H1 (cell line): ENCODE results near the gene GPR12. TPM values are rescaled to one million over a fixed set of nuclear protein-coding genes. Genes with fewer than 3 reads are reported as not detected.

Source experiments
- CTCF ChIA-PET: fragments of 300-600 bp; sonication (Branson Sonifier 250); formaldehyde crosslinking; loops from one replicate; lab custom pipeline; 2021; ENCODE audit not compliant: partially characterized antibody; lab: Charles Lee
- POLR2A ChIA-PET: fragments of 300-600 bp; sonication (Branson Sonifier 250); formaldehyde crosslinking; loops from one replicate; lab custom pipeline; 2021; ENCODE audit warnings: inconsistent platforms; ENCODE audit not compliant: partially characterized antibody; lab: Charles Lee
- DNase-seq, 2 experiments: peaks; one replicate each; pipeline versions ENCODE4 v3.0.0 to v3.0.0-alpha.2; 2010 to 2022; ENCODE audit warnings: low spot score in 2 of 2, low read depth in 1 of 2, mixed read lengths in 1 of 2
- FAIRE-seq: peaks from 2 replicates; lab custom pipeline; 2011; peaks lifted over from hg19 to GRCh38; lab: Jason Lieb, UNC
- H2AFZ ChIP-seq: 2 replicates; pipeline ENCODE4 v1.8.1; 2012; ENCODE audit warnings: low read length, inconsistent platforms
- H2AK5ac ChIP-seq: 2 replicates; pipeline ENCODE4 v1.6.1; 2013; ENCODE audit warnings: low read depth, low read length
- H2BK120ac ChIP-seq: replicated peaks from 2 replicates; pipeline ENCODE3; 2013; ENCODE audit warnings: low read depth, low read length, inconsistent platforms
- H2BK12ac ChIP-seq: 2 replicates; pipeline ENCODE4 v1.6.1; 2013; ENCODE audit warnings: low read depth, low read length
- H2BK15ac ChIP-seq: 2 replicates; pipeline ENCODE4 v1.6.1; 2013; ENCODE audit warnings: low read length
- H2BK20ac ChIP-seq: 2 replicates; pipeline ENCODE4 v1.6.1; 2013; ENCODE audit warnings: low read length
- H2BK5ac ChIP-seq: 2 replicates; pipeline ENCODE4 v1.6.1; 2013; ENCODE audit warnings: low read depth, low read length
- H3K14ac ChIP-seq: 2 replicates; pipeline ENCODE4 v1.6.1; 2013; ENCODE audit warnings: inconsistent platforms; ENCODE audit not compliant: insufficient read length
- H3K18ac ChIP-seq: 2 replicates; pipeline ENCODE4 v1.6.1; 2013; ENCODE audit warnings: low read length; ENCODE audit errors: extremely low read depth
- H3K23ac ChIP-seq: 2 replicates; pipeline ENCODE4 v1.6.1; 2013; ENCODE audit warnings: inconsistent platforms; ENCODE audit not compliant: insufficient read length
- H3K23me2 ChIP-seq: 2 replicates; pipeline ENCODE4 v1.6.1; 2013; ENCODE audit warnings: low read depth, low read length
- H3K27ac ChIP-seq: 2 replicates; pipeline ENCODE4 v1.6.1; 2011; ENCODE audit warnings: low read depth, low read length, inconsistent platforms
- H3K27me3 ChIP-seq, 4 experiments: replicated peaks in 1 of 4; 1 replicate in 1 of 4; 2 replicates in 3 of 4; pipeline versions ENCODE4 v1.6.1 to v1.8.1; 2011 to 2013; ENCODE audit warnings: low read length in 3 of 4, mild to moderate bottlenecking in 3 of 4, inconsistent platforms in 2 of 4, mixed read lengths in 2 of 4, moderate library complexity in 1 of 4; ENCODE audit not compliant: control insufficient read depth in 3 of 4, insufficient read depth in 3 of 4; ENCODE audit errors: extremely low read depth in 1 of 4
- H3K36me3 ChIP-seq, 4 experiments: 2 replicates each; pipeline versions ENCODE4 v1.6.1 to v1.8.1; 2011 to 2013; ENCODE audit warnings: mild to moderate bottlenecking in 4 of 4, low read length in 3 of 4, moderate library complexity in 2 of 4, control low read depth in 1 of 4, inconsistent platforms in 1 of 4; ENCODE audit not compliant: insufficient read depth in 4 of 4, control insufficient read depth in 2 of 4
- H3K4ac ChIP-seq: replicated peaks from 2 replicates; pipeline ENCODE3; 2013; ENCODE audit warnings: low read length, low read depth, mixed read lengths, inconsistent platforms; ENCODE audit not compliant: insufficient read length
- H3K4me1 ChIP-seq, 4 experiments: replicated peaks in 1 of 4; 1 replicate in 1 of 4; 2 replicates in 3 of 4; pipeline versions ENCODE4 v1.6.1 to v1.8.1; 2011 to 2013; ENCODE audit warnings: low read length in 3 of 4, inconsistent platforms in 2 of 4, mixed read lengths in 1 of 4; ENCODE audit not compliant: insufficient read depth in 4 of 4, control insufficient read depth in 3 of 4
- H3K4me2 ChIP-seq, 2 experiments: 2 replicates each; pipeline versions ENCODE4 v1.6.1 to v1.8.1; 2011 to 2013; ENCODE audit warnings: low read depth in 2 of 2, low read length in 2 of 2, control low read depth in 1 of 2, inconsistent platforms in 1 of 2, mild to moderate bottlenecking in 1 of 2; ENCODE audit not compliant: insufficient read depth in 1 of 2
- H3K4me3 ChIP-seq, 4 experiments: fragments of 200-600, 300-600 bp in 1 of 4; sonication (generic), shearing (Covaris generic), sonication (Bioruptor Twin) in 1 of 4; 2 replicates each; pipeline versions ENCODE4 v1.5.1 to v1.8.1; 2011 to 2016; ENCODE audit warnings: low read length in 4 of 4, low read depth in 3 of 4, control low read depth in 2 of 4, inconsistent platforms in 2 of 4, mild to moderate bottlenecking in 2 of 4, mixed read lengths in 1 of 4, moderate library complexity in 1 of 4; ENCODE audit not compliant: insufficient read depth in 2 of 4; ENCODE audit errors: extremely low read depth in 1 of 4
- H3K56ac ChIP-seq: replicated peaks from 2 replicates; pipeline ENCODE3; 2013; ENCODE audit warnings: low read depth, mild to moderate bottlenecking, mixed read lengths, low read length, inconsistent platforms; ENCODE audit not compliant: insufficient read length
- H3K79me1 ChIP-seq: 2 replicates; pipeline ENCODE4 v1.6.1; 2013; ENCODE audit warnings: low read depth, low read length, control low read depth
- H3K79me2 ChIP-seq, 2 experiments: 2 replicates each; pipeline versions ENCODE4 v1.6.1 to v1.8.1; 2012 to 2013; ENCODE audit warnings: low read length in 2 of 2, mild to moderate bottlenecking in 2 of 2, inconsistent platforms in 1 of 2; ENCODE audit not compliant: insufficient read depth in 2 of 2, control insufficient read depth in 1 of 2
- H3K9ac ChIP-seq, 4 experiments: replicated peaks in 1 of 4; 1 replicate in 1 of 4; 2 replicates in 3 of 4; pipeline versions ENCODE4 v1.6.1 to v1.8.1; 2011 to 2013; ENCODE audit warnings: low read depth in 3 of 4, low read length in 3 of 4, control low read depth in 2 of 4, mild to moderate bottlenecking in 2 of 4, moderate library complexity in 2 of 4, inconsistent platforms in 1 of 4; ENCODE audit errors: extremely low read depth in 1 of 4
- H3K9me3 ChIP-seq, 2 experiments: 2 replicates each; pipeline versions ENCODE4 v1.6.1 to v1.8.1; 2012 to 2013; ENCODE audit warnings: mild to moderate bottlenecking in 2 of 2, moderate library complexity in 2 of 2, control low read depth in 1 of 2, inconsistent platforms in 1 of 2, low read depth in 1 of 2, low read length in 1 of 2, mixed read lengths in 1 of 2; ENCODE audit not compliant: insufficient read depth in 2 of 2
- H4K20me1 ChIP-seq, 2 experiments: replicated peaks in 1 of 2; 2 replicates each; pipeline versions ENCODE3 to v1.8.1; 2011 to 2013; ENCODE audit warnings: inconsistent platforms in 2 of 2, low read length in 2 of 2, mild to moderate bottlenecking in 1 of 2; ENCODE audit not compliant: insufficient read depth in 2 of 2, control insufficient read depth in 1 of 2
- H4K5ac ChIP-seq: 2 replicates; pipeline ENCODE4 v1.6.1; 2013; ENCODE audit warnings: low read length, low read depth, mixed read lengths, inconsistent platforms; ENCODE audit not compliant: insufficient read length
- H4K8ac ChIP-seq: 2 replicates; pipeline ENCODE4 v1.8.0; 2013; ENCODE audit warnings: mild to moderate bottlenecking, moderate library complexity, low read length, inconsistent platforms; ENCODE audit not compliant: insufficient read depth; ENCODE audit errors: extremely low read depth
- H4K91ac ChIP-seq: replicated peaks from 2 replicates; pipeline ENCODE3; 2013; ENCODE audit warnings: low read length, mixed read lengths, inconsistent platforms; ENCODE audit not compliant: insufficient read length
- JUN ChIP-seq: IDR thresholded peaks from 2 replicates; pipeline ENCODE4 v1.6.1; 2011; ENCODE audit warnings: low read depth, mild to moderate bottlenecking, improper control_type of control experiment, low read length
- NRF1 ChIP-seq: IDR thresholded peaks from 2 replicates; pipeline ENCODE4 v1.6.1; 2011; ENCODE audit warnings: mild to moderate bottlenecking, low read depth, low read length, improper control_type of control experiment
- POLR2A ChIP-seq, 2 experiments: IDR thresholded peaks; 1 replicate in 1 of 2; 2 replicates in 1 of 2; pipeline ENCODE4 v1.6.1; 2011; ENCODE audit warnings: low read depth in 2 of 2, low read length in 2 of 2, mild to moderate bottlenecking in 2 of 2; ENCODE audit errors: control extremely low read depth in 1 of 2
- RFX5 ChIP-seq: IDR thresholded peaks from 2 replicates; pipeline ENCODE4 v1.6.1; 2011; ENCODE audit warnings: low read depth, low read length, improper control_type of control experiment, borderline replicate concordance
- SP4 ChIP-seq: IDR thresholded peaks from 2 replicates; pipeline ENCODE4 v1.6.1; 2012; ENCODE audit warnings: low read length, inconsistent platforms
- TAF1 ChIP-seq: IDR thresholded peaks from 2 replicates; pipeline ENCODE4 v1.6.1; 2011; ENCODE audit warnings: mild to moderate bottlenecking, low read depth, low read length
- TAF7 ChIP-seq: optimal IDR thresholded peaks from 2 replicates; pipeline ENCODE3; 2011; ENCODE audit warnings: low read depth, mild to moderate bottlenecking, inconsistent platforms, low read length, moderate library complexity, borderline replicate concordance
- ZNF274 ChIP-seq: IDR thresholded peaks from 2 replicates; pipeline ENCODE4 v1.7.0; 2012; ENCODE audit warnings: low read length, borderline replicate concordance; ENCODE audit errors: extremely low read depth
- polyA plus RNA-seq, 7 experiments: library from polyadenylated mRNA; depleted of rRNA in 3 of 7; stranded (reverse) in 5 of 7; unstranded in 2 of 7; fragments of >200 nt in 5 of 7; fragments of 200-250 nt in 2 of 7; gene quantifications; 1 replicate in 5 of 7; 2 replicates in 1 of 7; 4 replicates in 1 of 7; pipeline versions ENCODE4 v1.2.1 to v1.2.3, GENCODE V29; 2011 to 2013; ENCODE audit warnings: missing spikeins in 2 of 7, mixed read lengths in 2 of 7
- total RNA-seq: library from RNA; stranded (reverse); fragmentation: NEBNext Ultra II Directional; extraction: Animal tissue kit (Norgen Biotek cat#: 25700); gene quantifications from 2 replicates; pipeline ENCODE4 v1.2.1, GENCODE V29; 2021
- TF ChIP-seq, protein P1 (sequence below): IDR thresholded peaks from 2 replicates; pipeline ENCODE4 v1.6.1; 2012; ENCODE audit warnings: inconsistent platforms
- TF ChIP-seq, protein P2 (sequence below): IDR thresholded peaks from 2 replicates; pipeline ENCODE4 v1.6.1; 2011; ENCODE audit warnings: low read length, improper control_type of control experiment

Gene GPR12
- total and polyA plus RNA-seq, 2 of the 8 experiments (the other 6 are each of a cell fraction or from before 2014, with no cell fraction given) = 0.15 to 0.27 TPM

DNA sequence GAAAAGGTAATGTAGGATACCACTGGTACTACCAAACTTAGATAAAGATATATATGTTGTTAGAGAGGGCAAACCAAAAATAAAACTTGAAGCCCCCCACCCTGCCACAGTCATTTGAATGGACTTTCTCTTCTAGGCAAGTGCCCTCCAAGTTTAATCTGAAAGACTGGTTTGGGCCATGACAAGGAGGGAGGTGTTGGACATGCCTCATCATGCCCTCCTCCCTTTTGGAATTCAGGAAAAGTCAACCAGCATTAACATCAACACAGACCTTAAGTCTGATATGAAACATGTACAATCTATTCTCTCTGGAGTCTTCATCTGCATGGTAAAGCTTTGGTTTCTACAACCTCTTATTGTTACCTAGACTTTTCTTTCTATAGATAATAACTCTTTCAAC lies 46.3 kb upstream of the GPR12 start:
- H3K4me2 ChIP-seq = no peak overlapping the region
- no peak overlapping the region for H3K27ac ChIP-seq
- H2BK15ac ChIP-seq = no peak overlapping the region
- H2AFZ ChIP-seq = no peak overlapping the region
- H3K18ac ChIP-seq = no peak overlapping the region
- H2BK120ac ChIP-seq = no peak overlapping the region
- DNase-seq (no peak), FAIRE-seq (no peak)
- no peak overlapping the region for H2BK5ac ChIP-seq
- H4K5ac ChIP-seq = no peak overlapping the region
- no peaks in the 10 kb centered on the region for H3K27me3 ChIP-seq
- no peak overlapping the region for H3K23ac ChIP-seq
- H2BK12ac ChIP-seq = no peak overlapping the region
- no peak overlapping the region for H3K4ac ChIP-seq
- ChIA-PET POLR2A (no interaction called here), CTCF (no interaction called here)
- H4K91ac ChIP-seq = no peak overlapping the region
- H3K4me1 ChIP-seq = peaks cover 0 to 5% (median 3%) of the 10 kb centered on the region in 4 experiments; a peak in 4 of 7 replicates
- H3K4me3 ChIP-seq = no peak overlapping the region
- H4K8ac ChIP-seq = no peak overlapping the region
- no peak overlapping the region for H3K9ac ChIP-seq
- H3K23me2 ChIP-seq = no peaks in the 10 kb centered on the region
- peaks cover 0 to 3% of the 10 kb centered on the region in 2 experiments; a peak in 3 of 4 replicates for H3K9me3 ChIP-seq
- no peaks in the 10 kb centered on the region for H3K79me1 ChIP-seq
- no peak overlapping the region for H3K56ac ChIP-seq
- no peaks in the 10 kb centered on the region for H3K36me3 ChIP-seq
- no peaks in the 10 kb centered on the region for H4K20me1 ChIP-seq
- H2BK20ac ChIP-seq = no peak overlapping the region
- no peaks in the 10 kb centered on the region for H3K79me2 ChIP-seq
- no peak overlapping the region for H3K14ac ChIP-seq
- H2AK5ac ChIP-seq = no peak overlapping the region
- TF ChIP-seq TAF7 (no peak), POLR2A (IDR thresholded peaks at IDR 0.05; ENCODE audit: control extremely low read depth in 1 of 2, low read depth in 2 of 2, low read length in 2 of 2) (no peak), SP4 (no peak), JUN (no peak), ZNF274 (no peak), TAF1 (no peak), RFX5 (no peak), NRF1 (no peak)
- TF ChIP-seq, protein P1, sequence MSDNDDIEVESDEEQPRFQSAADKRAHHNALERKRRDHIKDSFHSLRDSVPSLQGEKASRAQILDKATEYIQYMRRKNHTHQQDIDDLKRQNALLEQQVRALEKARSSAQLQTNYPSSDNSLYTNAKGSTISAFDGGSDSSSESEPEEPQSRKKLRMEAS = no peak
- TF ChIP-seq, protein P2, sequence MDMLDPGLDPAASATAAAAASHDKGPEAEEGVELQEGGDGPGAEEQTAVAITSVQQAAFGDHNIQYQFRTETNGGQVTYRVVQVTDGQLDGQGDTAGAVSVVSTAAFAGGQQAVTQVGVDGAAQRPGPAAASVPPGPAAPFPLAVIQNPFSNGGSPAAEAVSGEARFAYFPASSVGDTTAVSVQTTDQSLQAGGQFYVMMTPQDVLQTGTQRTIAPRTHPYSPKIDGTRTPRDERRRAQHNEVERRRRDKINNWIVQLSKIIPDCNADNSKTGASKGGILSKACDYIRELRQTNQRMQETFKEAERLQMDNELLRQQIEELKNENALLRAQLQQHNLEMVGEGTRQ = no peak
- TF ChIP-seq, all 59 proteins: peak for 0
